ENCODE measurements around the gene DCAF15.

DCAF15 gene

DNA sequence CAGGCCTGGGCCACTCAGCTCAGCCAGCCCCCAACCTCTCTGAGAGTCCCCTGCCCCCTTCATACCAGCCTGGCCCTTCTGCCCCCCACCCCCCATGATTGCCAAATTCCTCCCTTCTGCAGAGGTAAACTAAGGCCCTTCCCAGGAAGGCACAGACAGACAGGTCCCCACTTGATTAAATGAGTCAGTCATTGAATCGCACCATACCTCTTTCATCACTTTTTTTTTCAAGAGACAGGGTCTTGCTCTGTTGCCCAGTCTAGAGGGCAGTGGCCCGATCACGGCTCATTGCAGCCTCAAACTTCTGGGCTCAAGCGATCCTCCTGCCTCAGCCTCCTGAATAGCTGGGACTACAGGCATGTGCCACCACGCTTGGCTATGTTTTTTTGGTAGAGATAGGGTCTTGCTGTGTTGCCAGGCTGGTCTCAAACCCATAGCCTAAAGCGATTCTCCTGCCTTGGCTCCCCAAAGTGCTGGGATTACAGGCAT is 20.1 kb upstream of the DCAF15 start:
- TF ChIP-seq, protein P1, sequence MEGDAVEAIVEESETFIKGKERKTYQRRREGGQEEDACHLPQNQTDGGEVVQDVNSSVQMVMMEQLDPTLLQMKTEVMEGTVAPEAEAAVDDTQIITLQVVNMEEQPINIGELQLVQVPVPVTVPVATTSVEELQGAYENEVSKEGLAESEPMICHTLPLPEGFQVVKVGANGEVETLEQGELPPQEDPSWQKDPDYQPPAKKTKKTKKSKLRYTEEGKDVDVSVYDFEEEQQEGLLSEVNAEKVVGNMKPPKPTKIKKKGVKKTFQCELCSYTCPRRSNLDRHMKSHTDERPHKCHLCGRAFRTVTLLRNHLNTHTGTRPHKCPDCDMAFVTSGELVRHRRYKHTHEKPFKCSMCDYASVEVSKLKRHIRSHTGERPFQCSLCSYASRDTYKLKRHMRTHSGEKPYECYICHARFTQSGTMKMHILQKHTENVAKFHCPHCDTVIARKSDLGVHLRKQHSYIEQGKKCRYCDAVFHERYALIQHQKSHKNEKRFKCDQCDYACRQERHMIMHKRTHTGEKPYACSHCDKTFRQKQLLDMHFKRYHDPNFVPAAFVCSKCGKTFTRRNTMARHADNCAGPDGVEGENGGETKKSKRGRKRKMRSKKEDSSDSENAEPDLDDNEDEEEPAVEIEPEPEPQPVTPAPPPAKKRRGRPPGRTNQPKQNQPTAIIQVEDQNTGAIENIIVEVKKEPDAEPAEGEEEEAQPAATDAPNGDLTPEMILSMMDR (conservative IDR thresholded peaks at IDR 0.05): no peak
- TF ChIP-seq ZFX (IDR thresholded peaks at IDR 0.05): no peak
- no peak overlapping the region for H3K27ac ChIP-seq

DNA sequence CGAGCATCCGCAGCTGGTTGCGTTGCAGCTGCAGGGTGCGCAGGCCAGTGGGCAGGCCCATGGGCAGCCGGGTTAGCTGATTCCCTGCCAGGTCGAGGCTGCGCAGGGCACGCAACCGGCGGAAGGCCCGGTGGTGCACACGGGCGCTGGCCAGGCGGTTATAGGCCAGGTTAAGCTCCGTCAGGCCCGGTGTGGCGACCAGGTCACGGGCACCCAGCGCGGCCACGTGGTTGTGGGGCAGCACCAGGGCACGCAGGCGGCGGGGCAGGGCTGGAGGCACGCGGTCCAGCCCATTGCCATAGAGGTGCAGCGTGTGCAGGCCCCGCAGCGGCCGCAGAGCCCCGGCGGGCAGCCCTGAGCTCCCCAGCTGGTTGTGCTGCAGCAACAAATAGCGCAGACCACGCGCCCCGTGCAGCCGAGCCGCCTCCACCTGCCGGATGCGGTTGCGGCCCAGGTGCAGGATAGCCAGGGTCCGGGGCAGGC is 19.4 kb upstream of the DCAF15 start:
- no peak overlapping the region for H3K27ac ChIP-seq
- TF ChIP-seq, protein P1 (conservative IDR thresholded peaks at IDR 0.05): no peak
- TF ChIP-seq ZFX (IDR thresholded peaks at IDR 0.05): no peak

DNA sequence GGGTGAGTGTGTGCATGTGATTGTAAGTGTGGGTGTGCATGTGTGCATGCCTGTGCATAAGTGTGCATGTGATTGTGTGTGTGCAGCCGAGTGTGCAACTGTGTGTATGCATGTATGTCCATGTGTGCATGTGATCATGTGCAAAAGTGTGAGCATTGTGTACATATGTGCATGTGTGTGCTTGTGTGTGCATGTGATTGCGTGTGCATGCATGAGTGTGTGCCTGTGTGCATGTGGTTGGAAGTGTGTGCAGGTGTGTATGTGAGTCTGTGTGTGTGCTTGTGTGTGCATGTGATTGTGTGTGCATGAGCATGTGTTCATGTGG is 17.6 kb upstream of the DCAF15 start:
- TF ChIP-seq ZFX (IDR thresholded peaks at IDR 0.05): no peak
- TF ChIP-seq, protein P1 (conservative IDR thresholded peaks at IDR 0.05): no peak

DNA sequence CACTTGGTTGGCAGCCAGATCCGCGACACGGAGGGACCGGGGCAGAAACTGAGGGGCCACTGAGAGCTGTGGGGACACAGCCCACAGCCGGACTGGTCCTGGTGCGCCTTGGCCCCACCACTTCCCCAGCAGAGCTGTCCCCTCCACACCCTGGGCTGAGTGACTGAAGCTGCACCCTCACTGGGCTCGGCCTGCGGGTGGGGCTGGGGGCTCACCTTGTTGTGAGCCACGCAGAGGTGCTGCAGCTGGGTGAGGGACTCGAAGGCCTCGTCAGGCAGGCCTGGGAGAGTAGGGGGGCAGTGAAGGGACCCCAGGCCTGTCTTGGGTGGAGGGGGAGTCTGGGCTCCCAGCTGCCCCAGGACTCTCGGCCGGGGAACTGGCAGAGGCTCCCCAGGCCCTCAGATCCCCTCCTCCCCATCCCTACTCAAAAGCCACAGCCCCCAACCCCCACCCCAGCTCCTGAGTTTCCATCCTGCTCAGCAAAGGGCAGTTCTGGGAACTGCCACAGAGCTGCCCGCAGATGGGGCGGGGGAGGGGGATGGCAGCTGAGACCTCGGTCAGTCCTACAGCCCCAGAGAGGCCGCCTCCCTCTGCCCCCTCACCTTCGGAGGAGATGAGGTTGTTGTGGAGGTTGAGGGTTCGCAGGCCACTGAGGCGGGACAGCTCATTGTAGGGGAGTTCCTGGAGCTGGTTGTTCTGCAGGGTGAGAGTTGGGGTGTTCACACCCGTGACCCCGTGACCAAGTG is 16.4 kb upstream of the DCAF15 start:
- H3K27ac ChIP-seq: no peak overlapping the region

More for the DNA sequence above, 17.6 kb upstream of the DCAF15 start:
- H3K27ac ChIP-seq: no peak overlapping the region

DNA sequence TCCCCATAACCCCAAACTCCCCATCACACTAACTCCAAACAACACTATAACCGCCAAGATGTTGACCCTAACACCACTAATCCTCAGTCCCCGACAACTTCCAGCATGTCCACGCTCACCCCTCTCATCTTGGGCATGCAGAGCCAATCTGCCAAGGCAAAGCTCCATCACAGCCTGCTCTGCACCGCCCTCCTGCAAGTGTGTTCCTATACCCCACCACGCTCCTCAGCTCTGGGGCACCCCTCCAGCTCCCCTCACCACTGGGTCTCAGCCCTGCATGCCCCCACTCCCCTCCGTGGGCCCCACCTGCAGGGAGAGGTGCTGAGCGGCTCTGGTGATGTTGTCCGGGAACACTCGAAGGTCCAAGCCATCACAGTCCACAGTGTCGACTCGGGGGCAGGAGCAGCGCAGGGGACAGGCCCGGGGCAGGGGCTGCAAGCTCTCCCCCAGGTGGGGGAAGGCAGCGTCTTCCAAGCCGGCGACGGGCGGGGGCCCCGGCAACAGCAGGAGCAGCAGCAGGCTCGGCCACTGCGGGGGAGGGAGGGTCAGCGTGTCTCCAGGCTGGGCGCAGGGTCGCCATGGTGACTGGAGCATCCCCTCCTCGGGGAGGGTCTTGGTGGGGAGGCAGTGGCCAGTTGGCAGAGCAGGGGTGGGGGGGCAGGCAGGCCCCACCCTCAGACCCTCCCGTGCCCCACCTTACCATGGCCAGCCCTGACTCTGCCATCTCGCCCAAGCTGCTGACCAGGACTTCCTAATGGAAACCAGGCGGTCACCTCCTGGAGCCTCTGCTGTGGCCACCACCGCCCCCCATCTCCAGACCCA is 14.6 kb upstream of the DCAF15 start:
- TF ChIP-seq, protein P1 (conservative IDR thresholded peaks at IDR 0.05): no peak
- no peak overlapping the region for H3K27ac ChIP-seq

More for the DNA sequence above, 16.4 kb upstream of the DCAF15 start:
- TF ChIP-seq ZFX (IDR thresholded peaks at IDR 0.05): no peak
- TF ChIP-seq, protein P1 (conservative IDR thresholded peaks at IDR 0.05): no peak

DNA sequence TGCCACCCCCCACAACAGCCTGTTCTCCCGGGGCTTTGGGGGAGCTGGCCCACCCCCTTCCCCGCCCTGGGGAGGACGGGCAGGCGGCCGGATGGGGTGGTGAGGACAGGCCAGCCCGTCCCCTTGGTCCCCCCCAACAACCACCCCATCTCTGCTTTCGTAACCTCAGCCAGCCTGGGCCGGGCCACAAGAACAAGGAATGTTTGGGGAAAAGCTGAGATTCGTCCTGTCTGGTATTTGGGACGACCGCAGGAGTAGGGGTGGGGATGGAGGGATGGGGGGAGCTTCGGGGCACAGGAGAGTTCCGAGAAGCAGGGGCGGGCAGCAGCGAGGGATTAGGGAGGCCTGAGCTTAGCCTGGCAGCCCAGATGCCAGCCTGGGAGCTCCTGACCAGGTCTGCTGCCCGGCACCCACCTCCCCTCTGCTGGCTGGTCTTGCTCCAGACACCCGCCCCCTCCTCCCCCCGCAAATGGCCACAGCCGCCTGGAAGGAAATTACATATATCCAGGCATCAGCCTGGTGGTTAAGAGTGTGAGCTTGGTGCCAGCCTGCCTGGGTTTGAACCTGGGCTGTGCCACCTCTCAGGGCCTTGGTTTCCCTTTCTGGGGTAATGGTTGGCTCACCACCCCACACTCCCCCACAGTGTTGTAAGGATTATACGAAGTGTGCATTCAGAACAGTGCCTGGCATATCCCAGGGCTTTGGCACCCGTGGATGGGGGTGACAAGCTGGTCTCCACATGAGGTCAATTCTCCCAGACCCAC is 13.8 kb upstream of the DCAF15 start, which contains the start of gene PODNL1:
PODNL1 (minus strand) TSS at position 117 of the 764 bp plus-strand sequence. CDS start 236 bp downstream, outside the sequence.
- TF ChIP-seq ZFX (IDR thresholded peaks at IDR 0.05): no peak
- TF ChIP-seq, protein P1 (conservative IDR thresholded peaks at IDR 0.05): no peak

More for the DNA sequence above, 13.8 kb upstream of the DCAF15 start, which contains the start of gene PODNL1:
- no peak within 1 kb of the TSS for H3K27ac ChIP-seq

All from C4-2B (cell line).